ENCODE measurements around the gene MYO15A.

The MYO15A gene

DNA sequence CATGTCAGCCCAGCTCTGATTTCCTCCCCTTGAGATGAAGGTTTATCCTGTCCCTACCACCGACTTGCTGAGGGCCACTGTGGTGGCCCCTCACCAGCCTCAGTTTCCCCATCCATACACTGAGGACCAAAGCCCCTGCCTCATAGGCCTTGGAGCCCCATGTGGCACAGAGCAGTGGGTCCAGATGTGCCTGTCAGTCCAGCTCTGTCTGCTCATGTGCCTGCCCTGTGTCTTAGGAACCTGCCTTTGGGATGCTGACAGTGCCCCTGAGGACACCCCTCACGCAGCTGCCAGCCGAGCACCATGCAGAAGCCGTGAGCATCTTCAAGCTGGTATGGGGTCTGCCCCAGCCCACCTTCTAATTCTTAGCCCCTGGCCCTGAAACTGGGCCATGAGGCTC is 35.7 kb downstream of the MYO15A start:
- DNase-seq (ENCODE audit: low read depth) = no peak
- TF ChIP-seq, protein P1, sequence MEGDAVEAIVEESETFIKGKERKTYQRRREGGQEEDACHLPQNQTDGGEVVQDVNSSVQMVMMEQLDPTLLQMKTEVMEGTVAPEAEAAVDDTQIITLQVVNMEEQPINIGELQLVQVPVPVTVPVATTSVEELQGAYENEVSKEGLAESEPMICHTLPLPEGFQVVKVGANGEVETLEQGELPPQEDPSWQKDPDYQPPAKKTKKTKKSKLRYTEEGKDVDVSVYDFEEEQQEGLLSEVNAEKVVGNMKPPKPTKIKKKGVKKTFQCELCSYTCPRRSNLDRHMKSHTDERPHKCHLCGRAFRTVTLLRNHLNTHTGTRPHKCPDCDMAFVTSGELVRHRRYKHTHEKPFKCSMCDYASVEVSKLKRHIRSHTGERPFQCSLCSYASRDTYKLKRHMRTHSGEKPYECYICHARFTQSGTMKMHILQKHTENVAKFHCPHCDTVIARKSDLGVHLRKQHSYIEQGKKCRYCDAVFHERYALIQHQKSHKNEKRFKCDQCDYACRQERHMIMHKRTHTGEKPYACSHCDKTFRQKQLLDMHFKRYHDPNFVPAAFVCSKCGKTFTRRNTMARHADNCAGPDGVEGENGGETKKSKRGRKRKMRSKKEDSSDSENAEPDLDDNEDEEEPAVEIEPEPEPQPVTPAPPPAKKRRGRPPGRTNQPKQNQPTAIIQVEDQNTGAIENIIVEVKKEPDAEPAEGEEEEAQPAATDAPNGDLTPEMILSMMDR (IDR thresholded peaks at IDR 0.05; ENCODE audit: low read depth, low read length, missing control alignments) = no peak
- H3K4me3 ChIP-seq (ENCODE audit: low read depth, low read length) = no peak overlapping the region

DNA sequence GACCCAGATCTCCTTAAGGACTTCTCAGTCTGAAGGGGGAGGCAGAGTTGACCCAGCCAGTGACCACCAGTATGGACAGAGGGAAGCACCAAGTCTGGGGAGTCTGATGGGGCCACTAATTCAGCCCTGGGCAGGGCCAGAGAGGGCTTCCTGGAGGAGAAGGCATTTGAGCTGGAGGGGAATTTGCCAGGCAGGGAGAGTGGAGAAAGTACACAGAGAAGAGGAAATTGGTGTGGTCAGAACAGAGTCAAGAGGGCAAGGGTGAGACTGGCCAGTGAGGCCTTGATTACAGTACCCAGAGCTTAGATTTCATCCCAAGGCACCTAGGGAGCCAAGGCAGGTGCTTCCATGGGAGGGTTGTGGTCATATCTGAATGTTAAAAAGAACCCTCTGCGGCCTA is 36.3 kb downstream of the MYO15A start:
- DNase-seq (ENCODE audit: low read depth) = no peak
- no peak overlapping the region for H3K4me3 ChIP-seq (ENCODE audit: low read depth, low read length)
- TF ChIP-seq, protein P1 (IDR thresholded peaks at IDR 0.05; ENCODE audit: low read depth, low read length, missing control alignments) = no peak

DNA sequence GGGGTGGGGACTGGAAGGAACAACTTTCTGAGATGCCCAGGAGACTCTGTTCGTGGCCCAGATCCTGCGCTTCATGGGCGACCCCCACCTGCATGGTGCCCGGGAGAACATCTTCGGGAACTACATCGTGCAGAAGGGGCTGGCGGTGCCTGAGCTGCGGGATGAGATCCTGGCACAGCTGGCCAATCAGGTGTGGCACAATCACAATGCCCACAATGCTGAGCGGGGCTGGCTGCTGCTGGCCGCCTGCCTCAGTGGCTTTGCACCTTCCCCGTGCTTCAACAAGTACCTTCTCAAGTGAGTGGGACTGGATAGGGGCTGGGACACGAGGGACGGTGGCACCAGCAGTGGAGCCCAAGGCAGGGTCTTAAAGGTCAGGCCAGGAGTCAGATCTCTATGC is 37.3 kb downstream of the MYO15A start:
- no peak for DNase-seq (ENCODE audit: low read depth)
- H3K4me3 ChIP-seq (ENCODE audit: low read depth, low read length) = no peak overlapping the region
- TF ChIP-seq, protein P1 (IDR thresholded peaks at IDR 0.05; ENCODE audit: low read depth, low read length, missing control alignments) = no peak

DNA sequence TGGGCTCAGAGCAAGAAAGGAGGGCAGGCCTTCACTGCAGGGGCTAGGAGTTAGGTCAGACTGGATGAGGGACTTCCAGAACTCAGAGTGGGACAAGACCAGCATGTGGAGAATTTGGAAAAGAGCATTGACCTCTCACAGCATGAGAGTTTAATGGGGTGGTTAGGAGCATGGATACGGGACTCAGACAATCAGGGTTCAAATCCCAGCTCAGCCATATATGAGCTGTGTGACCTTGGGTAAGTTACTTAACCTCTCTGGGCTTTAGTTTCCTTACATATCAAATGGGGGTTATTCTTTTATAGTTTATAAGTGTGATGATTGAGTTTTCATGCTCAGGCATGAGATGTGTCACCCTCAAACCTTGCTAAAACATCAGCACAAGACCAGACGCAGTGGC is 37.7 kb downstream of the MYO15A start:
- no peak overlapping the region for H3K4me3 ChIP-seq (ENCODE audit: low read depth, low read length)
- DNase-seq (ENCODE audit: low read depth) = no peak
- TF ChIP-seq, protein P1 (IDR thresholded peaks at IDR 0.05; ENCODE audit: low read depth, low read length, missing control alignments) = no peak

DNA sequence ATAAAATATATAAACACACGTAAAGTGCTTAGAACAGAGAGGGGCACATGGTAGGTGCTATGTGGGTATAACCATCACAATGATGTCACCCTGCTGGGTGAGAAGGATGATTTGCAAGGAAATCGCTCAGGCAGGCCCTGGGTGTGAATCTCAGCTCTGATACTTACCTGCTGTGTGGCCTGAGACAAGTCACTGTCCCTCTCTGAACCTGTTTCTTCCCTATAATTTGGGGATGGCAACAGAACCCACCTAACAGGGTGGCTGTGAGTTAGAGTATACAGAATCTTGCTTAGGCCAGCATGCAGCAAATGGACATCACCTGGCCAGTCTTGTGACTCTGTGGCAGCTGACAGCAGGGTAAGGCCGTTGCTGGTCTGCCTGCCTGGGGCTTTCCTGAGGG is 38.4 kb downstream of the MYO15A start:
- no peak overlapping the region for H3K4me3 ChIP-seq (ENCODE audit: low read depth, low read length)
- DNase-seq (ENCODE audit: low read depth) = no peak
- TF ChIP-seq, protein P1 (IDR thresholded peaks at IDR 0.05; ENCODE audit: low read depth, low read length, missing control alignments) = no peak

DNA sequence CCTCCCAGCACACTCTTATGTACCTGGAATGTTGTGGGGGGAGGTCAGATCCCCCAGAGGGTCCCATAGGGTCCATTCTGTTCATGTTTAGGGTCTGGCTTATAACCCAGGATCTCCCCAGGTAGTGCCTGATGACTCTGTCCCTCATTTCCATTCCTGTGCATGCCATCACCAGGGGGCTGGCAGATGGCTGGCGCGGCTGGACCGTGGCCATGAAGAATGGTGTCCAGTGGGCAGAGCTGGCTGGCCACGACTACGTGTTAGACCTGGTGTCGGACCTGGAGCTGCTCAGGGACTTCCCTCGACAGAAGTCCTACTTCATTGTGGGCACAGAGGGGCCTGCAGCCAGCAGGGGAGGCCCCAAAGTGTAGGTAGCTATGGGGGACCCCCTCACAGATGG is 40.0 kb downstream of the MYO15A start:
- no peak for DNase-seq (ENCODE audit: low read depth)
- TF ChIP-seq, protein P1 (IDR thresholded peaks at IDR 0.05; ENCODE audit: low read depth, low read length, missing control alignments) = no peak
- H3K4me3 ChIP-seq (ENCODE audit: low read depth, low read length) = no peak overlapping the region

DNA sequence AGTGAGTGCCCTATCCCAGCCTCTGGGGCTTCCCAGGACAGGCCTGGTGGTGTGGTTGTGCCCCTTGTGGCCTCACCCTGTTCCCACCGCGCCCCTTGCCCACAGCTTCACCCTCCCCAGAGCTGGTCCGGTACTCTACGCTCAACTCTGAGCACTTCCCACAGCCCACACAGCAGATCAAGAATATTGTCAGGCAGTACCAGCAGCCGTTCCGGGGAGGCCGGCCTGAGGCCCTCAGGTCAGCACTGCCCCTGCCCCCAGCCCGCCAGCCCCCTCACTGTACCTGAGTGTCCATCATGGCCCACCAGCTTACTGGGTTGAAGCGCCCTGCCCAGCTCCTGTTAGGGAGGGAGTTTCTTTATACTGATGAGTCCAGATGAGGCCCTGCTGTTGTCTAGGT is 42.7 kb downstream of the MYO15A start:
- DNase-seq (ENCODE audit: low read depth) = no peak
- H3K4me3 ChIP-seq (ENCODE audit: low read depth, low read length) = no peak overlapping the region
- TF ChIP-seq, protein P1 (IDR thresholded peaks at IDR 0.05; ENCODE audit: low read depth, low read length, missing control alignments) = no peak
